ENCODE measurements around the gene SERPING1.

SERPING1 gene

DNA sequence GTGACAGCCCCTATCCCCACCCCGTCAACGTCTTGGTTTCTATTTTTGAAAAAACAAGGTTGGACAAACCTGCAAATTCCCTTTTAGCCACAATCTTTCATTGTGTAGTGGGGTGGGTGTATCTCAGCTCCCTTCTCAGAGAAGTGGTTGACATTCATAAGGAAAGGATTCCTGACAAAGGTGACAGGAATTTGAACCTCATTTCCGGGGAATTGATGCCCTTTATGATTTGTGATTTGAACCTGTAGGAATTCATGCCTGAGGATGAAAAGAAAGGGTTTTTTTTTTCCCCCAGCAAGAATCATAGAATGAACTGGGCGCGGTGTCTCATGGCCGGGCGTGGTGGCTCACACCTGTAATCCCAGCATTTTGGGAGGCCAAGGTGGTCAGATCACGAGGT lies 37.8 kb downstream of the SERPING1 start:
- Histone ChIP-seq H3K9me2 (replicated peaks; ENCODE audit: insufficient read depth, low read length) (no peaks in the 10 kb centered on the region), H3K9me3 (replicated peaks; ENCODE audit: insufficient read depth, low read length) (no peaks in the 10 kb centered on the region), H3K9ac (ENCODE audit: low read length) (no peak overlapping the region), H3K36me3 (replicated peaks; ENCODE audit: insufficient read depth, low read length) (no peaks in the 10 kb centered on the region), H3K4me2 (ENCODE audit: low read depth, low read length) (no peak overlapping the region), H3K4me1 (ENCODE audit: low read length) (no peaks in the 10 kb centered on the region), H2AFZ (ENCODE audit: low read length) (no peak overlapping the region), H3F3A (ENCODE audit: insufficient read depth, low read length) (no peaks in the 10 kb centered on the region), H3K27me3 (replicated peaks; ENCODE audit: insufficient read depth, low read length) (no peaks in the 10 kb centered on the region), H3K79me2 (ENCODE audit: low read length) (no peaks in the 10 kb centered on the region), H4K20me1 (ENCODE audit: insufficient read depth, low read length) (no peaks in the 10 kb centered on the region), H3K27ac (ENCODE audit: low read length) (no peak overlapping the region), H3K4me3 (ENCODE audit: low read length) (no peak overlapping the region)
- DNase-seq, result no peak
- TF ChIP-seq EZH2 (optimal IDR thresholded peaks at IDR 0.05; ENCODE audit: low read depth, low read length), result no peak
- TF ChIP-seq EZH2phosphoT487 (IDR thresholded peaks at IDR 0.05; ENCODE audit: low read length), result no peak
- TF ChIP-seq, protein P1, sequence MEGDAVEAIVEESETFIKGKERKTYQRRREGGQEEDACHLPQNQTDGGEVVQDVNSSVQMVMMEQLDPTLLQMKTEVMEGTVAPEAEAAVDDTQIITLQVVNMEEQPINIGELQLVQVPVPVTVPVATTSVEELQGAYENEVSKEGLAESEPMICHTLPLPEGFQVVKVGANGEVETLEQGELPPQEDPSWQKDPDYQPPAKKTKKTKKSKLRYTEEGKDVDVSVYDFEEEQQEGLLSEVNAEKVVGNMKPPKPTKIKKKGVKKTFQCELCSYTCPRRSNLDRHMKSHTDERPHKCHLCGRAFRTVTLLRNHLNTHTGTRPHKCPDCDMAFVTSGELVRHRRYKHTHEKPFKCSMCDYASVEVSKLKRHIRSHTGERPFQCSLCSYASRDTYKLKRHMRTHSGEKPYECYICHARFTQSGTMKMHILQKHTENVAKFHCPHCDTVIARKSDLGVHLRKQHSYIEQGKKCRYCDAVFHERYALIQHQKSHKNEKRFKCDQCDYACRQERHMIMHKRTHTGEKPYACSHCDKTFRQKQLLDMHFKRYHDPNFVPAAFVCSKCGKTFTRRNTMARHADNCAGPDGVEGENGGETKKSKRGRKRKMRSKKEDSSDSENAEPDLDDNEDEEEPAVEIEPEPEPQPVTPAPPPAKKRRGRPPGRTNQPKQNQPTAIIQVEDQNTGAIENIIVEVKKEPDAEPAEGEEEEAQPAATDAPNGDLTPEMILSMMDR (IDR thresholded peaks at IDR 0.05; ENCODE audit: low read length), result no peak

DNA sequence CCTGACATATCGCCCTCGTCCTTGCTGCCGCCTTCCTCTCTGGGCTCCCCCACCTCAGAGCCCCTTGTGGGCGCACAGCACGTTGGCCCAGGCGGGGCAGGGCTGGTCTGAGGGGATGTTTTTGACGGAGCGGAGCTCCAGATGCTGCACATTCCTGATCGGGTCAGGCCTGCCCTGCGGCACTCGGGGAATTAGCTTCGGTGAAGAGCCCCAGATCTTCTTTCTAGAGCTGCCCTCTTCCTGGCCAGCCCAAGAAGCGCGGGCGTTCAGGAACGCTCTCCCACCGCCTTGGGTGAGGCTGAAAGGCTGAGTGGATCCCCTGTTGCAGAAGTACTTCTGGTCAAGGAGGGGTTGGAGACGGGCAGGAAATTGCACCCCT lies 40.1 kb downstream of the SERPING1 start:
- H3K9me2 ChIP-seq (replicated peaks; ENCODE audit: insufficient read depth, low read length), result no peaks in the 10 kb centered on the region

DNA sequence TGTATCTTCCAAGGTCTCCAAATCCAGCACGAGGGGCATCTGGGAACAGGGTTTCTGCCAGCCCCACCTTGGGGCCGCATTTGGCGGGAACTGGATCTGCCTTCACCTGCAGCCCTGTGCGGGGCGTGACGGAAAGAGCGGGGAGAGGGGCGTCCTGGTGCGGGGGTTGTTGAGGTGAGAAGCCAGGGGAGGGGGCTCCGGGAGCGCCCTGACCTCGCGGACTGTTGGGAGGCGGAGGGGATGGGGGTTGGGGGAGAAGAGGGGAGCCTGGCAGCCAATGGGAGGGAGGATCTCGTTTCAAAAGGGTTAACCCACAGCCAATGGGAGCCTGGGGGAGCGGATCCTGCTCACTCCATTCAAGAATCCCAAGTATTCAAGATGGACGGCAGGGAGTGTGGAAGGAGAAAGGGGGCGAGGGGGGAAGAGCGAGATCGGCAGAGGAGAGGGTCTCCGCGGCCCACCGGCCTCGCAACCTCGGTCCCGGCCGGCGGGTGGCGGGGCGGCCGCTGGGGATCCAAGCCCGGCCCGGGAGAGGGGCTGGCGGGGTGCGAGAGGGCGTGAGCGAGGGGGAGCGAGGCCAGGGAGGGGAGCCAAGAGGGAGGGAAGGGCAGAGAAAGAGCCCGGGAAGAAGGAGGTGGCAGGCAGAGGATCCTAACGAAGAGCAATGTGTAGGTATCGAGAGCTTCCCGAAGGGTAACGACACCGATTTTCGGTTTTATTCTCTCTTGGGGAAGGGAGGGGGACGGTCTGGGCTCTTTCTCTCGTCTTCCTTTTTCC lies 40.7 kb downstream of the SERPING1 start:
- Histone ChIP-seq H3F3A (ENCODE audit: insufficient read depth, low read length) (peaks cover 5% of the 10 kb centered on the region; the same call in 1 of the 2 replicates), H3K27ac (ENCODE audit: low read length) (no peak overlapping the region), H3K4me1 (ENCODE audit: low read length) (peaks cover 3% of the 10 kb centered on the region; the same call in 1 of the 2 replicates), H3K9me2 (replicated peaks; ENCODE audit: insufficient read depth, low read length) (no peaks in the 10 kb centered on the region), H3K36me3 (replicated peaks; ENCODE audit: insufficient read depth, low read length) (no peaks in the 10 kb centered on the region), H3K4me2 (ENCODE audit: low read depth, low read length) (peak overlapping the region; percentile 98), H3K27me3 (replicated peaks; ENCODE audit: insufficient read depth, low read length) (no peaks in the 10 kb centered on the region), H4K20me1 (ENCODE audit: insufficient read depth, low read length) (no peaks in the 10 kb centered on the region), H3K9ac (ENCODE audit: low read length) (peak overlapping the region; percentile 67), H2AFZ (ENCODE audit: low read length) (peak overlapping the region; percentile 97), H3K79me2 (ENCODE audit: low read length) (no peaks in the 10 kb centered on the region), H3K4me3 (ENCODE audit: low read length) (peak overlapping the region; percentile 83), H3K9me3 (replicated peaks; ENCODE audit: insufficient read depth, low read length) (no peaks in the 10 kb centered on the region)
- TF ChIP-seq EZH2 (optimal IDR thresholded peaks at IDR 0.05; ENCODE audit: low read depth, low read length) (no peak), EZH2phosphoT487 (IDR thresholded peaks at IDR 0.05; ENCODE audit: low read length) (no peak)
- TF ChIP-seq, protein P1 (IDR thresholded peaks at IDR 0.05; ENCODE audit: low read length), result no peak; the same call in 1 of the 2 replicates
- DNase-seq, result no peak

More for the DNA sequence above, 40.1 kb downstream of the SERPING1 start:
- Histone ChIP-seq H3K79me2 (ENCODE audit: low read length) (no peaks in the 10 kb centered on the region), H3K9ac (ENCODE audit: low read length) (peak overlapping the region; percentile 67; the same call in 1 of the 2 replicates), H3K9me3 (replicated peaks; ENCODE audit: insufficient read depth, low read length) (no peaks in the 10 kb centered on the region), H3K4me3 (ENCODE audit: low read length) (peak overlapping the region; percentile 83; the same call in 1 of the 2 replicates), H3K4me2 (ENCODE audit: low read depth, low read length) (peak overlapping the region; percentile 98; the same call in 1 of the 2 replicates), H3F3A (ENCODE audit: insufficient read depth, low read length) (peaks cover 5% of the 10 kb centered on the region; the same call in 1 of the 2 replicates), H3K27ac (ENCODE audit: low read length) (no peak overlapping the region), H2AFZ (ENCODE audit: low read length) (peak overlapping the region; percentile 97), H4K20me1 (ENCODE audit: insufficient read depth, low read length) (no peaks in the 10 kb centered on the region), H3K4me1 (ENCODE audit: low read length) (peaks cover 3% of the 10 kb centered on the region; the same call in 1 of the 2 replicates), H3K36me3 (replicated peaks; ENCODE audit: insufficient read depth, low read length) (no peaks in the 10 kb centered on the region), H3K27me3 (replicated peaks; ENCODE audit: insufficient read depth, low read length) (no peaks in the 10 kb centered on the region)
- no peak for DNase-seq
- TF ChIP-seq EZH2 (optimal IDR thresholded peaks at IDR 0.05; ENCODE audit: low read depth, low read length) (no peak), EZH2phosphoT487 (IDR thresholded peaks at IDR 0.05; ENCODE audit: low read length) (no peak)
- TF ChIP-seq, protein P1 (IDR thresholded peaks at IDR 0.05; ENCODE audit: low read length), result no peak

All from MM.1S (cell line).